SK-N-SH treated with all-trans-retinoic acid at 6 μM for 48 hours (cell line): ENCODE results near the gene HTR2A.

Source experiments
- ATAC-seq: fragments of 200-7000 bp; cut with Tn5 transposase; 3 replicates; pipeline ENCODE4 v1.9.1; 2020; ENCODE audit warnings: mild to moderate bottlenecking, moderate library complexity
- ARNTL ChIP-seq: fragments of 450-650 bp; formaldehyde crosslinking; IDR thresholded peaks from 2 replicates; pipeline ENCODE4 v1.5.0; 2020; ENCODE audit warnings: low read depth, mild to moderate bottlenecking, moderate library complexity, borderline replicate concordance
- BACH2 ChIP-seq: fragments of 250-450 bp; sonication (Bioruptor Pico); IDR thresholded peaks from 2 replicates; pipeline ENCODE4 v1.9.0; 2021; ENCODE audit warnings: mild to moderate bottlenecking, borderline replicate concordance
- CREB5 ChIP-seq: fragments of 250-450 bp; sonication (Bioruptor Pico); IDR thresholded peaks from 2 replicates; pipeline ENCODE4 v1.5.1; 2020; ENCODE audit warnings: low read depth, mild to moderate bottlenecking, moderate library complexity
- CSDC2 ChIP-seq: fragments of 250-450 bp; sonication (Bioruptor Pico); IDR thresholded peaks from 2 replicates; pipeline ENCODE4 v1.5.0; 2020; ENCODE audit warnings: mild to moderate bottlenecking, moderate library complexity
- CSRNP3 ChIP-seq: fragments of 250-450 bp; sonication (Bioruptor Pico); IDR thresholded peaks from 2 replicates; pipeline ENCODE4 v1.5.1; 2021; ENCODE audit warnings: mild to moderate bottlenecking, moderate library complexity
- ESRRG ChIP-seq: fragments of 250-450 bp; sonication (Bioruptor Pico); IDR thresholded peaks from 2 replicates; pipeline ENCODE4 v1.6.1; 2021; ENCODE audit warnings: mild to moderate bottlenecking
- GLIS3 ChIP-seq: fragments of 250-450 bp; sonication (Bioruptor Pico); IDR thresholded peaks from 2 replicates; pipeline ENCODE4 v1.5.0; 2020; ENCODE audit warnings: mild to moderate bottlenecking, moderate library complexity
- ISL1 ChIP-seq: fragments of 250-450 bp; sonication (Bioruptor Pico); IDR thresholded peaks from 2 replicates; pipeline ENCODE4 v2.1.2; 2022; ENCODE audit warnings: mild to moderate bottlenecking, moderate library complexity
- OSR1 ChIP-seq: fragments of 250-450 bp; sonication (Bioruptor Pico); IDR thresholded peaks from 2 replicates; pipeline ENCODE4 v1.8.0; 2022; ENCODE audit warnings: moderate library complexity, mild to moderate bottlenecking, inconsistent platforms
- PATZ1 ChIP-seq: fragments of 250-450 bp; sonication (Bioruptor Pico); IDR thresholded peaks from 2 replicates; pipeline ENCODE4 v1.8.0; 2020; ENCODE audit warnings: mild to moderate bottlenecking, moderate library complexity, borderline replicate concordance
- POU6F1 ChIP-seq: fragments of 250-450 bp; sonication (Bioruptor Pico); IDR thresholded peaks from 2 replicates; pipeline ENCODE4 v1.8.0; 2021; ENCODE audit warnings: low read depth, mild to moderate bottlenecking, moderate library complexity, borderline replicate concordance
- PPARA ChIP-seq: fragments of 250-450 bp; sonication (Bioruptor Pico); IDR thresholded peaks from 2 replicates; pipeline ENCODE4 v1.5.0; 2020; ENCODE audit warnings: mild to moderate bottlenecking, borderline replicate concordance
- RARB ChIP-seq: fragments of 250-450 bp; sonication (Bioruptor Pico); IDR thresholded peaks from 2 replicates; pipeline ENCODE4 v1.8.0; 2021; ENCODE audit warnings: mild to moderate bottlenecking, moderate library complexity
- SNAI2 ChIP-seq: fragments of 250-450 bp; sonication (Bioruptor Pico); IDR thresholded peaks from 2 replicates; pipeline ENCODE4 v1.5.0; 2020; ENCODE audit warnings: mild to moderate bottlenecking, moderate library complexity
- TCF4 ChIP-seq: fragments of 250-450 bp; sonication (Bioruptor Pico); IDR thresholded peaks from 2 replicates; pipeline ENCODE4 v1.8.0; 2021; ENCODE audit warnings: mild to moderate bottlenecking, moderate library complexity, borderline replicate concordance
- TOX ChIP-seq: fragments of 250-450 bp; sonication (Bioruptor Pico); IDR thresholded peaks from 2 replicates; pipeline ENCODE4 v1.8.0; 2021; ENCODE audit warnings: mild to moderate bottlenecking, moderate library complexity, borderline replicate concordance
- TSHZ2 ChIP-seq: fragments of 250-450 bp; sonication (Bioruptor Pico); IDR thresholded peaks from 2 replicates; pipeline ENCODE4 v1.5.0; 2020; ENCODE audit warnings: mild to moderate bottlenecking, moderate library complexity
- ZC3H10 ChIP-seq: fragments of 250-450 bp; sonication (Bioruptor Pico); IDR thresholded peaks from 2 replicates; pipeline ENCODE4 v1.5.1; 2021; ENCODE audit warnings: mild to moderate bottlenecking, moderate library complexity
- ZFP3 ChIP-seq: fragments of 250-450 bp; sonication (Bioruptor Pico); IDR thresholded peaks from 2 replicates; pipeline ENCODE4 v1.5.0; 2020; ENCODE audit warnings: mild to moderate bottlenecking, moderate library complexity
- ZFP30 ChIP-seq: fragments of 450-650 bp; formaldehyde crosslinking; IDR thresholded peaks from 2 replicates; pipeline ENCODE4 v1.5.0; 2022; ENCODE audit warnings: mild to moderate bottlenecking, moderate library complexity
- ZNF565 ChIP-seq: fragments of 450-650 bp; formaldehyde crosslinking; conservative IDR thresholded peaks from 2 replicates; pipeline ENCODE4 v1.5.0; 2020; ENCODE audit warnings: low read depth, mild to moderate bottlenecking, moderate library complexity
- ZNF70 ChIP-seq: fragments of 450-650 bp; formaldehyde crosslinking; IDR thresholded peaks from 2 replicates; pipeline ENCODE4 v1.5.0; 2020; ENCODE audit warnings: mild to moderate bottlenecking, moderate library complexity

The HTR2A gene

GRCh38 chr13:46795321-46795720, 101.5 kb downstream of the HTR2A start:
- ATAC-seq = no peak
- TF ChIP-seq CREB5 (CRISPR knock-in tag) (no peak), TOX (CRISPR knock-in tag) (no peak), ARNTL (CRISPR knock-in tag) (no peak)

- ATAC-seq = no peak
- TF ChIP-seq CREB5 (CRISPR knock-in tag) (no peak), ZC3H10 (CRISPR knock-in tag) (no peak), TOX (CRISPR knock-in tag) (no peak), SNAI2 (CRISPR knock-in tag) (no peak), ZNF70 (CRISPR knock-in tag) (no peak), TSHZ2 (CRISPR knock-in tag) (no peak), BACH2 (CRISPR knock-in tag) (no peak), CSDC2 (CRISPR knock-in tag) (no peak), GLIS3 (CRISPR knock-in tag) (no peak), ZNF565 (CRISPR knock-in tag) (no peak), ZFP3 (CRISPR knock-in tag) (no peak), ISL1 (no peak), OSR1 (CRISPR knock-in tag) (no peak), ESRRG (CRISPR knock-in tag) (no peak), CSRNP3 (CRISPR knock-in tag) (no peak), ARNTL (CRISPR knock-in tag) (no peak), ZFP30 (CRISPR knock-in tag) (no peak), TCF4 (no peak)
These were observed 113.3 kb downstream of the HTR2A start for GRCh38 chr13:46783504-46783903.

- TF ChIP-seq PPARA (CRISPR knock-in tag) (no peak), POU6F1 (CRISPR knock-in tag) (no peak), PATZ1 (no peak), SNAI2 (CRISPR knock-in tag) (no peak), ZC3H10 (CRISPR knock-in tag) (no peak), RARB (CRISPR knock-in tag) (no peak), BACH2 (CRISPR knock-in tag) (no peak), ISL1 (no peak), TCF4 (no peak), ZNF70 (CRISPR knock-in tag) (no peak), TOX (CRISPR knock-in tag) (no peak)
- ATAC-seq = no peak
These were observed 114.2 kb downstream of the HTR2A start for GRCh38 chr13:46782691-46783090.
